ENCODE results near the gene PHF2.

PHF2 gene

DNA sequence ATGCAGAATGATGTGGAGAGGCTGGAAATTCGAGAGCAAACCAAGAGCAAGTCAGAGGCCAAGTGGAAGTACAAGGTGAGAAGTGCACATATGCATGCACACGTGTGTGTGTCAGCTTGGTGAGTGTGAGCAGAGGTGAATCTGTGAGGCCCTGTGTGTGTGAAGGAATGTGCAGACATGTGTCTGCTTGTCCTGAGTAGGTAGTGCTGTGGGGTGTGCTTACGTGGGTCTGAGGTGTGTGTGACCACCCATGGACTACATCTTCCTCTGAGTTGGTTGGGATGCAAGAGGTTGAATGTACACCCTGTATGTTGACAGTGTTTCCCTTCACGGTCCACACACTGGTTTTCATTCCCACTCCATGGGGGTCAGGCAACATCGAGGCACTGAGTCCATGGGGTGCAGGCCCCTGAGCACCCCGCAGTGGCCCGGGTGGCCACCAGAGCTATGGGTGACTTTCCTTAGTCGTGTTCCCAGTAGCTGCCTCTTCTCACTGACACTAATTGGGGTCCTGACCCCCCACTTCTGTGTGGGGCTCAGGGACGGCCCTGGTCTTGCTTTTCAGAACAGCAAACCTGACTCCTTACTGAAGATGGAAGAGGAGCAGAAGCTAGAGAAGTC is 86.7 kb downstream of the PHF2 start:
- H3K9me3 ChIP-seq (replicated peaks; ENCODE audit: insufficient read depth, low read length), result no peaks in the 10 kb centered on the region
- no peaks in the 10 kb centered on the region for H3K36me3 ChIP-seq (replicated peaks; ENCODE audit: insufficient read depth, low read length)

DNA sequence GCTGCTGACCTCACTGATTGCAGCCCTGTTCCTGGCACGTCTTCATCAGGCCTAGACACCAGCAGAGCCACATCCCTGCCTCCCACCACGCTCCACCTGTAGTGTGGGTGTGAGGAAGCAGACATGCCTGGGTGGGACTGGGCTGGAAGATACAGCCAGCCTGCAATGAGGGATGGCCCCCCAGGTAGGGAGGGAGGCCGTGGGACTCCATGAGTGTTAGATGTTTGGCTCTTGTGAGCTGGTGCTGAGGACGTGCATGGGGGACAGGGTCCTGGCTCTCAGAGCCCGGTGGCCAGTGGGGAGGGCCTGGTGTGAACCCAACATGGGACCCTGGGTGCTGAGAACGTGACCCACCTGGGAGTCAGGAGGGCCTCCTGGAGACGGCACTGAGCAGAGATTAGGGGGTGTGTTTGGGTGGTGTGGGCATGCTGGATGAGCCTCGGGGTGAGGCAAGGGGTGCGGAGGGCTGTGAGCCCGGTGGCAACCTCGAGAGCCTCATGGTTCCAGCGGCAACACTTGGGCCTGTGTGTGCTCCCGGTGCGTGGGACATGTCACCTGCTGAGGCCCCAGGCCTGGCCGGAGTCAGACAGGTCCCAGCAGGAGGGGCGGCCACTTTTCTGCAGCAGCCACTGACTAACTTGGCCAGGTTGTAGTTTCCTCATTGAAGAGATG is 87.6 kb downstream of the PHF2 start:
- no peak for DNase-seq
- Histone ChIP-seq H3K9ac (ENCODE audit: low read length) (no peak overlapping the region), H4K20me1 (ENCODE audit: insufficient read depth, low read length) (no peaks in the 10 kb centered on the region), H3K79me2 (ENCODE audit: low read length) (no peaks in the 10 kb centered on the region), H3K36me3 (replicated peaks; ENCODE audit: insufficient read depth, low read length) (no peaks in the 10 kb centered on the region), H2AFZ (ENCODE audit: low read length) (no peak overlapping the region), H3K4me2 (ENCODE audit: low read depth, low read length) (no peak overlapping the region), H3K9me2 (replicated peaks; ENCODE audit: insufficient read depth, low read length) (no peaks in the 10 kb centered on the region), H3K27me3 (replicated peaks; ENCODE audit: insufficient read depth, low read length) (no peaks in the 10 kb centered on the region), H3K4me1 (ENCODE audit: low read length) (no peaks in the 10 kb centered on the region), H3K9me3 (replicated peaks; ENCODE audit: insufficient read depth, low read length) (no peaks in the 10 kb centered on the region), H3K4me3 (ENCODE audit: low read length) (no peak overlapping the region), H3K27ac (ENCODE audit: low read length) (no peak overlapping the region), H3F3A (ENCODE audit: insufficient read depth, low read length) (no peaks in the 10 kb centered on the region)
- no peak for TF ChIP-seq EZH2phosphoT487 (IDR thresholded peaks at IDR 0.05; ENCODE audit: low read length)
- TF ChIP-seq, protein P1, sequence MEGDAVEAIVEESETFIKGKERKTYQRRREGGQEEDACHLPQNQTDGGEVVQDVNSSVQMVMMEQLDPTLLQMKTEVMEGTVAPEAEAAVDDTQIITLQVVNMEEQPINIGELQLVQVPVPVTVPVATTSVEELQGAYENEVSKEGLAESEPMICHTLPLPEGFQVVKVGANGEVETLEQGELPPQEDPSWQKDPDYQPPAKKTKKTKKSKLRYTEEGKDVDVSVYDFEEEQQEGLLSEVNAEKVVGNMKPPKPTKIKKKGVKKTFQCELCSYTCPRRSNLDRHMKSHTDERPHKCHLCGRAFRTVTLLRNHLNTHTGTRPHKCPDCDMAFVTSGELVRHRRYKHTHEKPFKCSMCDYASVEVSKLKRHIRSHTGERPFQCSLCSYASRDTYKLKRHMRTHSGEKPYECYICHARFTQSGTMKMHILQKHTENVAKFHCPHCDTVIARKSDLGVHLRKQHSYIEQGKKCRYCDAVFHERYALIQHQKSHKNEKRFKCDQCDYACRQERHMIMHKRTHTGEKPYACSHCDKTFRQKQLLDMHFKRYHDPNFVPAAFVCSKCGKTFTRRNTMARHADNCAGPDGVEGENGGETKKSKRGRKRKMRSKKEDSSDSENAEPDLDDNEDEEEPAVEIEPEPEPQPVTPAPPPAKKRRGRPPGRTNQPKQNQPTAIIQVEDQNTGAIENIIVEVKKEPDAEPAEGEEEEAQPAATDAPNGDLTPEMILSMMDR (IDR thresholded peaks at IDR 0.05; ENCODE audit: low read length), result no peak
- no peak for TF ChIP-seq EZH2 (optimal IDR thresholded peaks at IDR 0.05; ENCODE audit: low read depth, low read length)

More for the DNA sequence above, 86.7 kb downstream of the PHF2 start:
- H3K27me3 ChIP-seq (replicated peaks; ENCODE audit: insufficient read depth, low read length), result no peaks in the 10 kb centered on the region
- H3K79me2 ChIP-seq (ENCODE audit: low read length), result no peaks in the 10 kb centered on the region
- H3K9me2 ChIP-seq (replicated peaks; ENCODE audit: insufficient read depth, low read length), result no peaks in the 10 kb centered on the region
- no peak overlapping the region for H3K9ac ChIP-seq (ENCODE audit: low read length)
- H3K27ac ChIP-seq (ENCODE audit: low read length), result no peak overlapping the region
- no peaks in the 10 kb centered on the region for H3F3A ChIP-seq (ENCODE audit: insufficient read depth, low read length)
- H2AFZ ChIP-seq (ENCODE audit: low read length), result no peak overlapping the region
- no peaks in the 10 kb centered on the region for H3K4me1 ChIP-seq (ENCODE audit: low read length)
- H3K4me2 ChIP-seq (ENCODE audit: low read depth, low read length), result no peak overlapping the region
- no peaks in the 10 kb centered on the region for H4K20me1 ChIP-seq (ENCODE audit: insufficient read depth, low read length)
- DNase-seq, result no peak
- no peak for TF ChIP-seq EZH2phosphoT487 (IDR thresholded peaks at IDR 0.05; ENCODE audit: low read length)
- H3K4me3 ChIP-seq (ENCODE audit: low read length), result no peak overlapping the region

DNA sequence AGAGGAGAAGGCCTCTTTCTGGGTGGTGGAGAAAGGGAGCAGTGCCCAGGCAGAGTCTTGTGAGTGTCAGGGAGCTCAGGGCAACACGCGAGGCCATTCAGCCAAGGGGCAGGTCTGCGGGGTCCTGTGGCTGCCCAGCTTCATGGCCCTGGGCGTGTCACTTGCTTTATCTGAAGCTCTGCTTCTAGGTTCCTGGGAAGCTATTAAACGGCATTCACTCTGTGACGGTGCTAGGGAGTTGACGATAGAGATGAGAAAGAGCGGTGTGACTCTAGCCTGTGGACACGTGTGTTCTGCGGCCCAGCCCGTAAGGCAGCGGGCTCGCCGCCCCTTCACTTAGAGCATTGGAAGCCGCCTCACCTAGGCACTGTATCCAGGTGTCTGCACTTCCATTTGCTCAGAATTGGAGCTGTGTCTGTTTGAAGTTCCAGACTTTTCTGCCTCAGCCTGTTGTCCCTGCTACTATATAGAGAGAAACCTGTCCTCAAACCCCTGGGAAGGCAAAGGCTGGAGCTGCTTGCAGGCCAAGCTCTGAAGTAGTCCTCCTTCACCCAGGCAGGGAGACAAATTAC is 88.3 kb downstream of the PHF2 start:
- Histone ChIP-seq H3K9me3 (replicated peaks; ENCODE audit: insufficient read depth, low read length) (no peaks in the 10 kb centered on the region), H3K27ac (ENCODE audit: low read length) (no peak overlapping the region), H3K36me3 (replicated peaks; ENCODE audit: insufficient read depth, low read length) (no peaks in the 10 kb centered on the region), H3K4me2 (ENCODE audit: low read depth, low read length) (no peak overlapping the region), H3K4me1 (ENCODE audit: low read length) (no peaks in the 10 kb centered on the region), H3K4me3 (ENCODE audit: low read length) (no peak overlapping the region), H3K27me3 (replicated peaks; ENCODE audit: insufficient read depth, low read length) (no peaks in the 10 kb centered on the region), H3K9me2 (replicated peaks; ENCODE audit: insufficient read depth, low read length) (no peaks in the 10 kb centered on the region), H3K9ac (ENCODE audit: low read length) (no peak overlapping the region), H2AFZ (ENCODE audit: low read length) (no peak overlapping the region), H3F3A (ENCODE audit: insufficient read depth, low read length) (no peaks in the 10 kb centered on the region), H4K20me1 (ENCODE audit: insufficient read depth, low read length) (no peaks in the 10 kb centered on the region), H3K79me2 (ENCODE audit: low read length) (no peaks in the 10 kb centered on the region)
- TF ChIP-seq EZH2 (optimal IDR thresholded peaks at IDR 0.05; ENCODE audit: low read depth, low read length), result no peak
- TF ChIP-seq, protein P1 (IDR thresholded peaks at IDR 0.05; ENCODE audit: low read length), result no peak
- no peak for TF ChIP-seq EZH2phosphoT487 (IDR thresholded peaks at IDR 0.05; ENCODE audit: low read length)
- DNase-seq, result no peak
